IMR-90 (cell line): Measurements from ENCODE around the gene CACNA1I. TPM values are rescaled to one million over a fixed set of nuclear protein-coding genes. Genes with fewer than 3 reads are reported as not detected.

Source experiments
- ATAC-seq: fragments of 200-7000 bp; cut with Tn5 transposase; 2 replicates; pipeline ENCODE4 v1.9.1; 2020; ENCODE audit warnings: low read depth, mild to moderate bottlenecking, moderate library complexity
- BruUV-seq: library from RNA; stranded (reverse); fragments of 400-500 nt; replicated peaks from 2 replicates; lab custom pipeline; 2021; lab: Mats Ljungman, UMichigan
- CTCF ChIA-PET: fragments of 300-600 bp; formaldehyde crosslinking; extraction: SDS; loops from one replicate; lab custom pipeline; 2021; ENCODE audit warnings: antibody characterized with exemption; lab: Yijun Ruan, JAX
- POLR2A ChIA-PET: fragments of 300-600 bp; sonication (Branson Sonifier 250); formaldehyde crosslinking; loops from one replicate; lab custom pipeline; 2022; ENCODE audit warnings: antibody characterized with exemption; ENCODE audit not compliant: unreplicated experiment; lab: Charles Lee
- DNase-seq: peaks from one replicate; pipeline ENCODE4 v3.0.0; 2013
- H2AFZ ChIP-seq: replicated peaks from 2 replicates; pipeline ENCODE3; 2013; ENCODE audit warnings: low read length, mild to moderate bottlenecking; ENCODE audit not compliant: poor library complexity
- H2AK5ac ChIP-seq: 2 replicates; pipeline ENCODE4 v1.6.1; 2013; ENCODE audit warnings: low read depth, low read length, inconsistent platforms
- H2AK9ac ChIP-seq: replicated peaks from 2 replicates; pipeline ENCODE3; 2013; ENCODE audit warnings: mild to moderate bottlenecking, low read depth, low read length, moderate library complexity; ENCODE audit not compliant: poor library complexity
- H2BK120ac ChIP-seq: 2 replicates; pipeline ENCODE4 v1.6.1; 2013; ENCODE audit warnings: low read depth, low read length, inconsistent platforms
- H2BK15ac ChIP-seq: 3 replicates; pipeline ENCODE4 v1.6.1; 2013; ENCODE audit warnings: low read depth, low read length, inconsistent platforms
- H2BK20ac ChIP-seq: 2 replicates; pipeline ENCODE4 v1.6.1; 2013; ENCODE audit warnings: low read depth, mild to moderate bottlenecking, inconsistent platforms, low read length, moderate library complexity
- H2BK5ac ChIP-seq: 2 replicates; pipeline ENCODE4 v1.6.1; 2013; ENCODE audit warnings: mild to moderate bottlenecking, low read depth, low read length, inconsistent platforms; ENCODE audit not compliant: poor library complexity, severe bottlenecking
- H3K14ac ChIP-seq: replicated peaks from 2 replicates; pipeline ENCODE4 v1.6.1; 2013; ENCODE audit warnings: low read depth, low read length, inconsistent platforms
- H3K18ac ChIP-seq: 2 replicates; pipeline ENCODE4 v1.6.1; 2013; ENCODE audit warnings: low read depth, low read length, control low read depth
- H3K23ac ChIP-seq: 2 replicates; pipeline ENCODE4 v1.6.1; 2013; ENCODE audit warnings: low read depth, low read length, inconsistent platforms
- H3K27ac ChIP-seq: 2 replicates; pipeline ENCODE4 v1.5.1; 2013; ENCODE audit warnings: mild to moderate bottlenecking, control low read depth, low read length; ENCODE audit not compliant: insufficient read depth
- H3K27me3 ChIP-seq: 2 replicates; pipeline ENCODE4 v1.6.1; 2013; ENCODE audit warnings: low read length; ENCODE audit not compliant: control insufficient read depth, insufficient read depth
- H3K36me3 ChIP-seq: 2 replicates; pipeline ENCODE4 v1.6.1; 2013; ENCODE audit warnings: low read length, mixed read lengths; ENCODE audit not compliant: control insufficient read depth, insufficient read depth
- H3K4ac ChIP-seq: 2 replicates; pipeline ENCODE4 v1.6.1; 2013; ENCODE audit warnings: low read depth, low read length, inconsistent platforms
- H3K4me1 ChIP-seq: 2 replicates; pipeline ENCODE4 v1.6.1; 2013; ENCODE audit warnings: low read length, mixed read lengths; ENCODE audit not compliant: control insufficient read depth, insufficient read depth
- H3K4me2 ChIP-seq: 2 replicates; pipeline ENCODE4 v1.6.1; 2013; ENCODE audit warnings: low read depth, mild to moderate bottlenecking, control low read depth, low read length, moderate library complexity
- H3K4me3 ChIP-seq: 2 replicates; pipeline ENCODE4 v1.5.1; 2013; ENCODE audit warnings: low read depth, mild to moderate bottlenecking, control low read depth, low read length, moderate library complexity; ENCODE audit not compliant: insufficient read depth
- H3K56ac ChIP-seq: 2 replicates; pipeline ENCODE4 v1.6.1; 2013; ENCODE audit warnings: low read length, inconsistent platforms; ENCODE audit not compliant: insufficient read depth; ENCODE audit errors: extremely low read depth
- H3K79me1 ChIP-seq, 2 experiments: 2 replicates each; pipeline ENCODE4 v1.6.1; 2013; ENCODE audit warnings: low read length in 2 of 2, inconsistent platforms in 1 of 2, low read depth in 1 of 2
- H3K9ac ChIP-seq: 2 replicates; pipeline ENCODE4 v1.6.1; 2013; ENCODE audit warnings: low read depth, low read length, control low read depth
- H3K9me1 ChIP-seq: 2 replicates; pipeline ENCODE4 v1.6.1; 2013; ENCODE audit warnings: low read length, inconsistent platforms; ENCODE audit not compliant: insufficient read depth
- H3K9me3 ChIP-seq: 2 replicates; pipeline ENCODE4 v1.6.1; 2013; ENCODE audit warnings: low read length; ENCODE audit not compliant: control insufficient read depth, insufficient read depth
- H4K20me1 ChIP-seq: 2 replicates; pipeline ENCODE4 v1.6.1; 2013; ENCODE audit warnings: low read length, inconsistent platforms; ENCODE audit not compliant: insufficient read depth
- H4K5ac ChIP-seq: 2 replicates; pipeline ENCODE4 v1.6.1; 2013; ENCODE audit warnings: mild to moderate bottlenecking, low read depth, low read length, control low read depth
- H4K8ac ChIP-seq, 2 experiments: 2 replicates each; pipeline ENCODE4 v1.6.1; 2013; ENCODE audit warnings: low read depth in 2 of 2, low read length in 2 of 2, control low read depth in 1 of 2, inconsistent platforms in 1 of 2
- H4K91ac ChIP-seq: 2 replicates; pipeline ENCODE4 v1.6.1; 2013; ENCODE audit warnings: low read depth, low read length, inconsistent platforms; ENCODE audit not compliant: insufficient read depth
- CEBPB ChIP-seq: IDR thresholded peaks from 2 replicates; pipeline ENCODE4 v1.6.1; 2012; ENCODE audit warnings: low read depth, low read length, improper control_type of control experiment
- MAFK ChIP-seq: IDR thresholded peaks from 2 replicates; pipeline ENCODE4 v1.6.1; 2012; ENCODE audit warnings: low read depth, low read length, improper control_type of control experiment
- POLR2A ChIP-seq: IDR thresholded peaks from 2 replicates; pipeline ENCODE4 v1.6.1; 2012; ENCODE audit warnings: mild to moderate bottlenecking, low read depth, low read length
- SMC3 ChIP-seq: fragments of 150-350 bp; IDR thresholded peaks from 2 replicates; pipeline ENCODE4 v1.6.1; 2016; ENCODE audit warnings: low read depth, mild to moderate bottlenecking, antibody characterized with exemption, low read length, moderate library complexity
- WGBS, 2 experiments: methylation state at CpG; one replicate each; pipeline versions ENCODE4 v1.1.5 to v1.1.7; 2013; ENCODE audit warnings: missing lambda C conversion rate in 2 of 2; ENCODE audit not compliant: insufficient read length in 1 of 2; ENCODE audit errors: extremely low coverage in 2 of 2; 5-methylcytosine and 5-hydroxymethylcytosine counted together
- dilution Hi-C: fragments of 300-500 bp; cut with HindIII; formaldehyde crosslinking; loops from one replicate; pipeline ENCODE4 v1.14.3; 2018; ENCODE audit warnings: low sequenced_read_pairs; ENCODE audit not compliant: unreplicated experiment
- in situ Hi-C: fragments of 300-500 bp; cut with MboI; formaldehyde crosslinking; loops from 3 replicates; pipeline ENCODE4 v1.14.3; 2019; ENCODE audit warnings: low sequenced_read_pairs, inconsistent platforms, mixed read lengths
- intact Hi-C: fragments of 100-400 bp; cut with micrococcal nuclease; formaldehyde crosslinking; loops from 2 replicates; pipeline ENCODE4 v1.10.0; 2022
- polyA plus RNA-seq, 3 experiments: library from polyadenylated mRNA; depleted of rRNA; stranded (reverse); fragments of >200 nt; gene quantifications; 2 replicates each; pipeline ENCODE4 v1.2.3, GENCODE V29; 2012; ENCODE audit warnings: low replicate concordance in 1 of 3
- total RNA-seq: library from RNA; depleted of rRNA; stranded (reverse); fragments of >200 nt; gene quantifications from 2 replicates; pipeline ENCODE4 v1.2.3, GENCODE V29; 2012
- TF ChIP-seq, protein P1 (sequence below): fragments of 150-350 bp; IDR thresholded peaks from 2 replicates; pipeline ENCODE4 v1.6.1; 2017; ENCODE audit warnings: mild to moderate bottlenecking, antibody characterized with exemption, low read length, low read depth
- TF ChIP-seq, protein P2 (sequence below): fragments of 150-350 bp; IDR thresholded peaks from 2 replicates; pipeline ENCODE4 v1.6.1; 2016; ENCODE audit warnings: low read depth, mild to moderate bottlenecking, low read length, moderate library complexity, borderline replicate concordance

The CACNA1I gene
- total and polyA plus RNA-seq, 2 of the 4 experiments (the other 2 are of a cell fraction) = under 0.01 to 0.02 TPM

DNA sequence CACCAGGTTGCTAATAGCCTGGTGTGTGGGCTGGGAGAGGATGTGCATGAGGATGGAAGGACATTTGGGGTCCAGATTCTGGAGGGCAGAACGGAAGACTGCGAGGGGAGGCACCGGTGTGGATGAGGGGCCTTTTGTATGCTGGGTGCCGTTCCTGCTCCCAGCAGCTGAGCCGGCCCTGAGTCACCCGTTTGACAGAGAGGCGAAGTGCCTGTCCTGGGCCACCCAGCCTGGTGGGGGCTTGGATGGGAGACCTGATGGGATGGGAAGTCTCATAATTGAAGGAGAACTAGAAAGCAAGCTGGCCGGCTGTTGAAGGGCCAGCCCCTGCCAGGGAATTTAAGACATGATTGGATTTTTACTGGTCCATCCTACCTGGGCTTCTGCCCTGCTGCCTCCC, 10.8 kb downstream of the CACNA1I start:
- intact Hi-C loops = no loop called here
- Histone ChIP-seq H4K91ac (no peak overlapping the region), H3K4me1 (no peaks in the 10 kb centered on the region), H3K27me3 (peaks cover 43% of the 10 kb centered on the region), H3K18ac (no peak overlapping the region), H3K4me2 (no peak overlapping the region), H2AK9ac (no peak overlapping the region), H3K4ac (no peak overlapping the region), H3K36me3 (no peaks in the 10 kb centered on the region), H4K5ac (no peak overlapping the region), H2BK15ac (no peak overlapping the region), H3K9ac (no peak overlapping the region), H3K56ac (no peak overlapping the region), H3K23ac (no peak overlapping the region), H3K14ac (no peak overlapping the region), H2BK20ac (no peak overlapping the region), H3K9me3 (peaks cover 4% of the 10 kb centered on the region; the same call in 1 of the 2 replicates), H3K79me1 (no peaks in the 10 kb centered on the region), H3K9me1 (no peaks in the 10 kb centered on the region; the same call in 1 of the 2 replicates), H3K27ac (no peak overlapping the region), H2BK120ac (no peak overlapping the region), H2BK5ac (no peak overlapping the region), H4K20me1 (no peaks in the 10 kb centered on the region), H3K4me3 (no peak overlapping the region), H2AK5ac (no peak overlapping the region), H2AFZ (no peak overlapping the region), H4K8ac (no peak overlapping the region)
- in situ Hi-C loops = no loop called here
- CTCF ChIA-PET = no interaction called here
- dilution Hi-C loops = no loop called here
- no peak for ATAC-seq
- no TSS peak for BruUV-seq
- DNase-seq = no peak
- TF ChIP-seq, protein P1, sequence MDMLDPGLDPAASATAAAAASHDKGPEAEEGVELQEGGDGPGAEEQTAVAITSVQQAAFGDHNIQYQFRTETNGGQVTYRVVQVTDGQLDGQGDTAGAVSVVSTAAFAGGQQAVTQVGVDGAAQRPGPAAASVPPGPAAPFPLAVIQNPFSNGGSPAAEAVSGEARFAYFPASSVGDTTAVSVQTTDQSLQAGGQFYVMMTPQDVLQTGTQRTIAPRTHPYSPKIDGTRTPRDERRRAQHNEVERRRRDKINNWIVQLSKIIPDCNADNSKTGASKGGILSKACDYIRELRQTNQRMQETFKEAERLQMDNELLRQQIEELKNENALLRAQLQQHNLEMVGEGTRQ = no peak
- TF ChIP-seq MAFK (no peak), POLR2A (no peak), SMC3 (no peak), CEBPB (no peak)
- TF ChIP-seq, protein P2, sequence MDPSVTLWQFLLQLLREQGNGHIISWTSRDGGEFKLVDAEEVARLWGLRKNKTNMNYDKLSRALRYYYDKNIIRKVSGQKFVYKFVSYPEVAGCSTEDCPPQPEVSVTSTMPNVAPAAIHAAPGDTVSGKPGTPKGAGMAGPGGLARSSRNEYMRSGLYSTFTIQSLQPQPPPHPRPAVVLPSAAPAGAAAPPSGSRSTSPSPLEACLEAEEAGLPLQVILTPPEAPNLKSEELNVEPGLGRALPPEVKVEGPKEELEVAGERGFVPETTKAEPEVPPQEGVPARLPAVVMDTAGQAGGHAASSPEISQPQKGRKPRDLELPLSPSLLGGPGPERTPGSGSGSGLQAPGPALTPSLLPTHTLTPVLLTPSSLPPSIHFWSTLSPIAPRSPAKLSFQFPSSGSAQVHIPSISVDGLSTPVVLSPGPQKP = no peak
- POLR2A ChIA-PET = no interaction called here
- 94% methylated on average over 6 of the region's 8 CpGs; no CpG with 5 or more reads in 1 of the 2 experiments for WGBS, 2 experiments
